ENCODE measurements around the gene TACR1. TPM values are rescaled to one million over a fixed set of nuclear protein-coding genes. Genes with fewer than 3 reads are reported as not detected.
"Not testable (repeated sequence)": the region's sequence is repeated elsewhere in the genome, so short reads cannot be mapped to it uniquely, and the experiment has no call there.

TACR1 gene
- polyA plus RNA-seq (2013, experiment 1 of 2; ENCODE audit: insufficient read length) = not detected
- polyA plus RNA-seq (2013, experiment 2 of 2; ENCODE audit: insufficient read length) = not detected

- DNase-seq = peak; percentile 70
Measured at GRCh38 chr2:75199428-75200011, at the start of gene TACR1. TSS of gene TACR1 (minus strand) at chr2:75199520. CDS start at chr2:75198934, 586 bp downstream.

GRCh38 chr2:75248581-75248980 lies 49.3 kb upstream of the TACR1 start:
- DNase-seq = peak; percentile 52

- DNase-seq = no peak
Measured at GRCh38 chr2:75246441-75247167, 47.3 kb upstream of the TACR1 start.

GRCh38 chr2:75243219-75243618 lies 43.9 kb upstream of the TACR1 start:
- no peak for DNase-seq

GRCh38 chr2:75241696-75242095 lies 42.4 kb upstream of the TACR1 start:
- peak; percentile 14 for DNase-seq

GRCh38 chr2:75238670-75239330 lies 39.5 kb upstream of the TACR1 start:
- DNase-seq = peak; percentile 87

- DNase-seq = no peak
Measured at GRCh38 chr2:75237296-75237695, 38.0 kb upstream of the TACR1 start.

GRCh38 chr2:75233965-75234364 lies 34.6 kb upstream of the TACR1 start:
- no peak for DNase-seq

- no peak for DNase-seq
Measured at GRCh38 chr2:75226617-75227016, 27.3 kb upstream of the TACR1 start.

GRCh38 chr2:75226099-75226498 lies 26.8 kb upstream of the TACR1 start:
- no peak for DNase-seq

GRCh38 chr2:75224636-75225094 lies 25.3 kb upstream of the TACR1 start:
- no peak for DNase-seq

GRCh38 chr2:75222527-75222926 lies 23.2 kb upstream of the TACR1 start:
- DNase-seq = no peak

- peak; percentile 56 for DNase-seq
Measured at GRCh38 chr2:75221862-75222261, 22.5 kb upstream of the TACR1 start.

- not testable (repeated sequence) for DNase-seq
Measured at GRCh38 chr2:75219213-75219612, 19.9 kb upstream of the TACR1 start.

GRCh38 chr2:75211266-75211770 lies 12.0 kb upstream of the TACR1 start:
- no peak for DNase-seq

- DNase-seq = no peak
Measured at GRCh38 chr2:75210409-75210808, 11.1 kb upstream of the TACR1 start.

- no peak for DNase-seq
Measured at GRCh38 chr2:75208738-75209137, 9.4 kb upstream of the TACR1 start.

GRCh38 chr2:75204833-75205232 lies 5.5 kb upstream of the TACR1 start:
- no peak for DNase-seq

- no peak for DNase-seq
Measured at GRCh38 chr2:75202359-75202758, 3.0 kb upstream of the TACR1 start.

- DNase-seq = peak; percentile 41
Measured at GRCh38 chr2:75200140-75201096, 1.1 kb upstream of the TACR1 start.

GRCh38 chr2:75195076-75195691 lies 4.1 kb downstream of the TACR1 start:
- DNase-seq = no peak
